GM18520 (cell line): Measurements from ENCODE around the gene MGST3.
"Not testable (repeated sequence)": the region's sequence is repeated elsewhere in the genome, so short reads cannot be mapped to it uniquely, and the experiment has no call there.

Source experiments
- ATAC-seq: cut with Tn5 transposase; IDR thresholded peaks from one replicate; pipeline ENCODE4 v1.9.1; 2021; ENCODE audit not compliant: unreplicated experiment

The MGST3 gene

DNA sequence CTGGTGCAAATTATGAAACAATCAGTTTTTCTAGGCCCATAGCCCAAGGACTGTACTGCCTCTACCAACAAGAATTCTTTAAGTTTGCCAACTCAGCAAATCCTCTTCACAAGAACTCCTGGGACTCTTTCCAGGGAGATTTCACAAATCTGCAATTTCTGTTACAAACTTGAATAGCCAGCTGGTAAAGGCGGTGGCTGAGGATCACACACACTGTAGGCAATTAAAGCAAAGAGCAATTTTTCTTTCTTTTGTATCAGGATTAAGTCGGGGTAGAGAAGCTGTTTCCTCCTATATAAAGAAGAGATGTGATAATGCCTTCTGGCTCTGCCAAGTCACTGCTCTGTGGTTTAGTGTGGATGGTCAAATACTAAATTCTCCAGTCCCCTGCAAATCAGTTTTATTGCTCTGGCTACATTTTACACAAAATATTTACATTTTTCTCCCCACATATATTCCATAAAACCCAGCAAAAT lies 65.6 kb downstream of the MGST3 start:
- ATAC-seq: no peak

DNA sequence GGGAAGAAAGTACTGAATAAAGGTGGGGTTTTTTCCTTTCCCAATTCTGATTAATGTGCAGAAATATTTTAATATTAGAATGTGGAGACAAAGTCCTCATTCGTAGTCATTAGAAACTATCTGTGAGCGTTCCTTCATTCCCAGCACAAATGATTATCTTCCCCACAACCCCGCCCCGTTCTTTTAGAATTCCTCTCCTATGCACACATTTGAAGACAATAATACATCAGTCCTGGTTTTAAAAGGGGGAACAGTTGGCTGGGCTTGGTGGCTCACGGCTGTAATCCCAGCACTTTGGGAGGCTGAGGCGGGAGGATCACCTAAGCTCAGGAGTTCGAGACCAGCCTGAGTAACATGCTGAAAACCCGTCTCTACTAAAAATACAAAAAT lies 66.5 kb downstream of the MGST3 start:
- no peak for ATAC-seq

DNA sequence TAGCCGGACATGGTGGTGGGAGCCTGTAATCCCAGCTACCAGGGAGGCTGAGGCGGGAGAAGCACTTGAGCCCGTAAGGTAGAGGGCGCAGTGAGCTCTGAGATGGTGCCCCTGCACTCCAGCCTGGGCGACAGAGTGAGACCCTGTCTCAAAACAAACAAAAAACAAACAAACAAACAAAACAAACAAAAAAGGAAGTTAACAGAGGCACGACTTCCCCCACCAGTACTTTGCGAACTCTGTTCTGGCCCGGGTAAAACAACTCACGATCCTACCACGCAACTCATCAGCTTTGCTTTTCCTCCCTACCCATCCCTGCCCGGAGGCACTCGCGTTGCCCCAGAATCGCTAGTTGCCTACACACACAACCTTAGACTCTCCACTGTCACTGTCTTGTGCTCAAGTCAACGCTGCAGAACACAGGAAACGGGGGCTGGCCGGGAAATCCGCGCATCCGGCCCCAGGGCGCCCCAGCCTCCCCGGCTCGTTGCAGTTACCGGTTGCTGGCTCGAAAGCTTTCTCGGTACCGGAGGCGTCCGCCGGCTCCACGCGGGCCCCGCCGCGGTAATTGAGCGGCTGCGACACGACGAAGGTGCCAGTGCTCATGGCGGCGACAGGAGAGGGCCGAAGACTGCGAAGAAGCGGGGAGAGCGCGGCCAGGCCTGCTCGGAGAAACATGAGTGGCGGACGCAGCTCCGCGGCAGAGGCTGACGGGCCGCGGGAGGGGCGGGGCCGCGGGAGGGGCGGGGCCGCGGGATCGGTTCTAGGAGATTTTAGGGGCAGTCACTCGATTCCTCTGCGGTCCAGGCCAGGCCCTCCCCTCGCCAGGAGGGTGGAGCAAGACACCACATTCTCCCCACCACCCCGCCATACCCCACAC lies 67.1 kb downstream of the MGST3 start, which contains the start of gene ALDH9A1:
TSS of gene ALDH9A1 (minus strand) at position 682 of the 880 bp plus-strand sequence. CDS start at position 678, 4 bp downstream.
- peak; percentile 82 for ATAC-seq

DNA sequence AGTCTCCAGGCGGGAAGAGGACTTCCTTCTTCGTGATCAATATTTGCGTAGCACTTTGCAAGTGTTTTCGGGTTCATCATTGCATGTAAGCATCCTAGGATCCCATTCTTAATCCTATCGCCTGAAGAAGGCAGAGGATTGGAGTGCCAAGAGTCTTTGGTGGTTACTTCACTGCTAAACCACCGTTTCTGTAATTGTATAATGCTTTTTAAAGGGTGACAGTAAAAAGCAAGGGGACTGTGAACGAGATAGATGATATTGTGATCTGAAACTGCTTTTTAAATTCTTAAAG lies 67.7 kb downstream of the MGST3 start:
- ATAC-seq: no peak

DNA sequence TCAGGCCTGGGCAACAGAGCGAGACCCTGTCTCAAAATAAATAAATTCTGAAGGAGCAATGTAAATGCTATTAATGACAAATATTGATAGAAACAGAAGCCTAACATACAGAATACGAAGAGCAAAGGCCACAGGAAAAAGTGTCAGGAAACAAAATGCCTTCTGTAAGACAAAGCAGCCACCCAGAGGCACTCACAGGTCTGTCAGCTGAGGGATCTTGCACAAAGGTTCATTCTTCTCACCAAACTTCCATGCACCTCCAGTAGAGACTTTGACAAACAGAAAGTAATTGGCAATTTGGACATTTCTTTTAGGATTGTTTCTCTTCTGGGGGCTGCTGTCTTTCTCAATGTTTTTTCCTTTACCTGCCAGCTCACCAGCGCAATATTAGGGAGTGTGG lies 68.5 kb downstream of the MGST3 start:
- no peak for ATAC-seq

DNA sequence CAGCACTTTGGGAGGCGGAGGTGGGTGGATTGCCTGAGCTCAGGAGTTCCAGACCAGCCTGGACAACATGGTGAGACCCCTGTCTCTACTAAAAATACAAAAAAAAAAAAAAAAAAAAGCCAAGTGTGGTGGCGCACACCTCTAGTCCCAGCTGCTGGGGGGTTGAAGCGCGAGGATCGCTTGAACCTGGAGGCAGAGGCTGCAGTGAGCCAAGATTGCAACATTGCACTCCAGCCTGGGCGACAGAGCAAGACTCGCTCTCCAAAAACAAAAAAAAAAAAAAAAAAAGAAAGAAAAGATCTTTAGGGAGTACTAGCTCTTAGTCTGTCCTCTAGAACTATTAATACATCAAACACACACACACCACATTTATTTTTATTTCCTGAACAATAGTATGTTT lies 70.9 kb downstream of the MGST3 start:
- not testable (repeated sequence) for ATAC-seq

DNA sequence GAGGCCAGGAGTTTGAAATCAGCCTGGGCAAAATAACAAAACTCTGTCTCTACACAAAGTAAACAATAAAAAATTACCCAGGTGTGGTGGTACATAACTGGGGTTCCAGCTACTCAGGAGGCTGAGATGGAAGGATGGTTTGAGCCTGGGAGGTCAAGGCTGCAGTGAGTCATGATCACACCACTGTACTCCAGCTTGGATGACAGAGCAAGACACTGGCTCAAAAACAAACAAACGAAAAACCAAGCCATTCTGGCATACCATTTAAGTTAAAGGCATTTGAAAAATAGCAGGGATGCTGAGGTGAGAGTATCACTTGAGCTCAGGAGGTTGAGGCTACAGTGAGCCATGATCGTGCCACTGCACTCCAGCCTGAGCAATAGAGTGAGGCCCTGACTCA lies 72.6 kb downstream of the MGST3 start:
- ATAC-seq: no peak
